HG03064 (cell line): ENCODE data around the gene DEFB131B.
"Not testable (repeated sequence)": the region's sequence is repeated elsewhere in the genome, so short reads cannot be mapped to it uniquely, and the experiment has no call there.

Experiments used
- ATAC-seq: cut with Tn5 transposase; IDR thresholded peaks from one replicate; pipeline ENCODE4 v1.9.1; 2021; ENCODE audit warnings: low read depth; ENCODE audit not compliant: unreplicated experiment

Gene DEFB131B, protein sequence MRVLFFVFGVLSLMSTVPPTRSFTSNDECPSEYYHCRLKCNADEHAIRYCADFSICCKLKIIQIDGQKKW

GRCh38 chr11:71878059-71878458 is at the start of gene DEFB131B:
TSS of gene DEFB131B (plus strand) at chr11:71878453. CDS start at chr11:71878453, 0 bp downstream.
- not testable (repeated sequence) for ATAC-seq

GRCh38 chr11:71829247-71829646 is 49.0 kb upstream of the DEFB131B start:
- not testable (repeated sequence) for ATAC-seq

- ATAC-seq: not testable (repeated sequence)
These were observed 48.6 kb upstream of the DEFB131B start for GRCh38 chr11:71829686-71830085.

GRCh38 chr11:71832811-71833210 is 45.4 kb upstream of the DEFB131B start, which contains the start of gene DEFB108B:
TSS of gene DEFB108B (plus strand) at chr11:71833200. CDS start at chr11:71833200, 0 bp downstream.
- ATAC-seq: not testable (repeated sequence)

DNA sequence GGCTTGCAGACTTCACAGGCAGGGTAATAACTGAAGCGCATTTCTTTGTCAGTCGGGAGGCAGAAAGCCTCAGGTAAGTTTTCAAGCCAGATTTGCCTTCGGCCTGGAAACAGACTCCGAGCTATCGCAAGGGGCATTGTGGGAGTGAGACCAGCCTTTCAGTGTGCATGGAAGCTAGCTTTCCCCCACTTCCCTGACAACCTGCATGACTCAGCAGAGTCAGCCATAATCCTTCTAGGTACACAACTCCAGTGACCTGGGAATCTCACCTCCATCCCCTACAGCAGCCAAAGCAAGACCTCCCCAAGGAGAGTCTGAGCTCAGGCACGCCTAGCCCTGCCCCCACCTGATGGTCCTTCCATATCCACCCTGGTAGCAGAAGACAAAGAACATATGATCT is 35.5 kb upstream of the DEFB131B start:
- ATAC-seq: not testable (repeated sequence)

DNA sequence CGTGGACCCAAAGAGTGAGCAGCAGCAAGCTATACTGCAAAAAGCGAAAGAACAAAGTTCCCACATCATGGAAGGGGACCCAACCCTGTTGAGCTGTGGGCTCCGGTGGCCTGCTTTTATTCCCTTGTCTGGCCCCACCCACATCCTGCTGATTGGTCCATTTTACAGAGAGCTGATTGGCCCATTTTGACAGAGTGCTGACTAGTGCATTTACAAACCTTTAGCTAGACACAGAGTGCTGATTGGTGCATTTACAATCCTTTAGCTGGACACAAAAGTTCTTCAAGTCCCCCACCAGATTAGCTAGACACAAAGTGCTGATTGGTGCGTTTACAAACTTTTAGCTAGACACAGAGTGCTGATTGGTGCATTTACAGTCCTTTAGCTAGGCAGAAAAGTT is 34.9 kb upstream of the DEFB131B start:
- ATAC-seq: not testable (repeated sequence)

GRCh38 chr11:71843858-71844257 is 34.4 kb upstream of the DEFB131B start:
- no peak for ATAC-seq

DNA sequence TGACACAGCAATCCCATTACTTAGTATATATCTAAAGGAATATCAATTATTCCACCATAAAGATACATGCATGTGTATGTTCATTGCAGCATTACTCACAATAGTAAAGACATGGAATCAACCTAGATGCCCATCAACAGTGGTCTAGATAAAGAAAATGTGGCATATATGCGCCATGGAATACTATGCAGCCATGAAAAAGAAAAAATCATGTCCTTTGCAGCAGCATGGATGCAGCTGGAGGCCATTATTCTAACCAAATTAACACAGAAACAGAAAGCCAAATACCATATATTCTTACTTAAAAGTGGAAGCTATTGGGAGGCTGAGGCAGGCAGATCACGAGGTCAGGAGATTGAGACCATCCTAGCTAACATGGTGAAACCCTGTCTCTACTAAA is 24.4 kb upstream of the DEFB131B start:
- not testable (repeated sequence) for ATAC-seq

DNA sequence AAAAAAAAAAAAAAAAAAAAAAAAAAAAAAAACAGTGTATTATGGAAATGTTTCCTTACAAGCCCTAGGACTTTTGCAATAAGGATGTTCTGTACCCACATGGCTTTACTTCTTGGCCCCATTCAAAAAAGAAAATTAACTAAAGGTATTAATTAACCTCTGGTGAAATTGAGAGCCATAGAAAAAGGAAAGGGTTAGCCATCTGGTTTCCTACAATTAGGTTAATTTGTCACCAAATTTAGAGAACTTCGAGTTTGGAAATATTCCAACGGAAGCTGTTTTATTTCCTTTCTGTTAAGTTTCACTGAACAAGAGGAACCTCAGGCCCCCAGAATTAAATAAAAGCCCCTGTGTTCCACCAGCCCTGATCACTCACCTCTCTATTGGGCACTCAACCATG is 22.4 kb upstream of the DEFB131B start:
- not testable (repeated sequence) for ATAC-seq

DNA sequence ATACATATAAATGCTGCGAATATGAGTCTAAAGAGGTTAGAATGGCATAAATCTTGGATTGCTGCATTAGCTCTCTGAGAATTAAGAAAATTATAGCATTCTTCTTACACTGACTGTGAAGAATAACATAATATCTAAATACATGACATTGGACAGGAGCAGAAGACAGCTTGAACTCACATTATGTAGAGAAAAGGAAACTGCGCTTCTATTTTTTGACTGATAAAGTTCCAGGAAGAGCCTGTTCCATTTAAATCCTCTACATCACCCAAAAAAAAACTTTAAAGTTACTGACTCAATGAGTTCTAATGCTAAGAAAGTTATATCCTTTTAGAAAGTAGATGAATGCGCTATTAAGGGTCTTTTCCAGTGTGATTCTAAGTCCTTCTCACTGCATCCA is 17.4 kb upstream of the DEFB131B start:
- not testable (repeated sequence) for ATAC-seq

DNA sequence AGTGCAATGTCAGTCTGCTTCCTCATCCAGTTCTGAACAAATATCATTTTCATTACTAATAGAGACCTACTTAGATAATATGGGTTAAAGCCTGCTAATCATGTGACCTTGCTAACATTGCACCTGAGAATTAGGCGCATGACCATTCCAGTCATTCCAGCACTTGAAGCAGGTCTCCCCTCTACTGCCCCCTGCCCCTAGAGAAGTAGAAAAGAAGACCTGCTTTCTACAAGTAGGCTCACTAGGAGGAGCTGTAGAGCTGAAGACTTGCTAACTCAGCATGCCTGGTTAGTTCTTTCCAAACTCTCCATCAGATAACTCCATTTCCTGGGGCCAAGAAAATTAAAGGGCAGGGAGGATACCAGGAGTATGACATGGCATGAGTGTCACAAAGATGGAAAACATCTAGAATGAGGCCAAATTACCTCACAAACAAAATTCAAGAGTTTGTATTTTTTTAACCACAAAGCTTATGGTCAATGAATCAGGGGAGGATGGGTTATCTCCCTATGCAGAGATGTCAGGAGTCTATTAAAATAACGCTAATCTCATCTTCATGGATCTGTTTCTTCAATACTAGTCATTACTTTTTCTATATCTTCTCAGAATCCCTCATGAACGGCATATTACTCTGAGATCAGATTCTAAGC is 14.2 kb upstream of the DEFB131B start:
- ATAC-seq: not testable (repeated sequence)

- ATAC-seq: not testable (repeated sequence)
These were observed 11.0 kb upstream of the DEFB131B start for GRCh38 chr11:71867209-71867608.

- ATAC-seq: not testable (repeated sequence)
These were observed 8.3 kb upstream of the DEFB131B start for GRCh38 chr11:71869931-71870330.

DNA sequence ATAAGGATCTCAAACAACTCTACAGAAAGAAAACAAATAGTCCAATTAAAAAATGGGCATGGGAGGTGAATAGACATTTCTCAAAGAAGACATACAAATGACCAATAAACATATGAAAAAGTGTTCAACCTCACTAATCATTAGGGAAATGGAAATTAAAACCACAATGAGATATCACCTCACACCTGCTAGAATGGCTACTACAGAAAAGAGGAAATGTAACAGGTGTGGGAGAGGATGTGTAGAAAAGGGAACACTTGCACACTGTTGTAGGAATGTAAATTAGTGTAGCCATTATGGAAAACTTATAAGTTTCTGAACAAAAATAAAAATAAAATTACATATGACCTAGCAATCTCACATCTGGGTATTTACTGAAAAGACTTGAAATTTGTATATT is 7.6 kb upstream of the DEFB131B start:
- not testable (repeated sequence) for ATAC-seq

GRCh38 chr11:71876262-71876661 is 2.0 kb upstream of the DEFB131B start:
- ATAC-seq: not testable (repeated sequence)

DNA sequence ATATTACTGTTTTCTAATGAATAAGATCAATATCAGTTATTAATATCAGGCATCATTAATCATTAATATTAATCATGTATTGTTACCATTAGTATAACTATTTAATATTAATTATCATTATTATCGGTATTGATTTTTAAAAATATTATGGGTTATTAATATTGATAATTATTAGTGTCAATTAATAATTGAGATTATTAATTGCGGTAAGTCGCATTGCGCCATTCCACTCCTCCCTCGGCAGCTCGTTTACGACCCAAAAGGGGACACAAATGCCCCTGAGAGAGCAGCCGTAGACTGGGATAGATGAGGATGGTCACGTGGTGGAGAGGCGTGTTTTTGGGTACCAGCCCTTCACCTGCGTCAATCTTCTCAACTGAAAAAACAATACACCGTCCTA is 7.6 kb downstream of the DEFB131B start:
- ATAC-seq: not testable (repeated sequence)

- not testable (repeated sequence) for ATAC-seq
These were observed 10.2 kb downstream of the DEFB131B start for GRCh38 chr11:71888335-71889010.

GRCh38 chr11:71889181-71889872 is 11.1 kb downstream of the DEFB131B start:
- ATAC-seq: not testable (repeated sequence)

GRCh38 chr11:71895961-71896360 is 17.7 kb downstream of the DEFB131B start:
- ATAC-seq: no peak

DNA sequence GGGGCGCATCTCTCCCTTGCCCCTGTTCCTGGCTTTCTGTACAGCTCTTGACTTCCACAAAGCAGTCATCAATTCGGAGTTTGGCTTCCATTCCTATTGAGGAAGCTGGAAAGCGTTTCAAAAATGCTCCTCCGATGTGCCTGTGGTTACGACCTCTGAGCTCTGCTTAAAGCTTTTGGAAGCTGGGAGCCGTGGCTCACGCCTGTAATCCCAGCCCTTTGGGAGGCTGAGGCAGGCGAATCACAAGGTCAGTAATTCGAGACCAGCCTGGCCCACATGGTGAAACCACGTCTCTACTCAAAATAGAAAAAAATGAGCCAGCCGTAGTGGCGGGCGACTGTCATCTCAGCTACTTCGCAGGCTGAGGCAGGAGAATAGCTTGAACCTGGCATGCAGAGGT is 22.9 kb downstream of the DEFB131B start:
- ATAC-seq: not testable (repeated sequence)

DNA sequence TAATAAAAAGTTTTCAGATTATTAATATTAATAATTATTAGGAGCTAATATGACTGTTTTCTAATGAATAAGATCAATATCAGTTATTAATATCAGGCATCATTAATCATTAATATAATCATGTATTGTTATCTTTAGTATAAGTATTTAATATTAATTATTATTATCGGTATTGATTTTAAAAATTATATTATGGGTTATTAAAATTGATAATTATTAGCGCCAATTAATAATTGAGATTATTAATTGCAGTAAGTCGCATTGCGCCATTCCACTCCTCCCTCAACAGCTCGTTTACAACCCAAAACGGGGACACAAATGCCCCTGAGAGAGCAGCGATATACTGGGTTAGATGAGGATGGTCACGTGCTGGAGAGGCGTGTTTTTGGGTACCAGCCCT is 30.0 kb downstream of the DEFB131B start:
- no peak for ATAC-seq
